IMR-90 (cell line): Measurements from ENCODE around the gene ZSCAN4. TPM values are rescaled to one million over a fixed set of nuclear protein-coding genes. Genes with fewer than 3 reads are reported as not detected.

Source experiments
- ATAC-seq: fragments of 200-7000 bp; cut with Tn5 transposase; 2 replicates; pipeline ENCODE4 v1.9.1; 2020; ENCODE audit warnings: low read depth, mild to moderate bottlenecking, moderate library complexity
- BruUV-seq: library from RNA; stranded (reverse); fragments of 400-500 nt; replicated peaks from 2 replicates; lab custom pipeline; 2021; lab: Mats Ljungman, UMichigan
- CTCF ChIA-PET: fragments of 300-600 bp; formaldehyde crosslinking; extraction: SDS; loops from one replicate; lab custom pipeline; 2021; ENCODE audit warnings: antibody characterized with exemption; lab: Yijun Ruan, JAX
- POLR2A ChIA-PET: fragments of 300-600 bp; sonication (Branson Sonifier 250); formaldehyde crosslinking; loops from one replicate; lab custom pipeline; 2022; ENCODE audit warnings: antibody characterized with exemption; ENCODE audit not compliant: unreplicated experiment; lab: Charles Lee
- DNase-seq: peaks from one replicate; pipeline ENCODE4 v3.0.0; 2013
- H2AFZ ChIP-seq: replicated peaks from 2 replicates; pipeline ENCODE3; 2013; ENCODE audit warnings: low read length, mild to moderate bottlenecking; ENCODE audit not compliant: poor library complexity
- H2AK5ac ChIP-seq: 2 replicates; pipeline ENCODE4 v1.6.1; 2013; ENCODE audit warnings: low read depth, low read length, inconsistent platforms
- H2AK9ac ChIP-seq: replicated peaks from 2 replicates; pipeline ENCODE3; 2013; ENCODE audit warnings: mild to moderate bottlenecking, low read depth, low read length, moderate library complexity; ENCODE audit not compliant: poor library complexity
- H2BK120ac ChIP-seq: 2 replicates; pipeline ENCODE4 v1.6.1; 2013; ENCODE audit warnings: low read depth, low read length, inconsistent platforms
- H2BK15ac ChIP-seq: 3 replicates; pipeline ENCODE4 v1.6.1; 2013; ENCODE audit warnings: low read depth, low read length, inconsistent platforms
- H2BK20ac ChIP-seq: 2 replicates; pipeline ENCODE4 v1.6.1; 2013; ENCODE audit warnings: low read depth, mild to moderate bottlenecking, inconsistent platforms, low read length, moderate library complexity
- H2BK5ac ChIP-seq: 2 replicates; pipeline ENCODE4 v1.6.1; 2013; ENCODE audit warnings: mild to moderate bottlenecking, low read depth, low read length, inconsistent platforms; ENCODE audit not compliant: poor library complexity, severe bottlenecking
- H3K14ac ChIP-seq: replicated peaks from 2 replicates; pipeline ENCODE4 v1.6.1; 2013; ENCODE audit warnings: low read depth, low read length, inconsistent platforms
- H3K18ac ChIP-seq: 2 replicates; pipeline ENCODE4 v1.6.1; 2013; ENCODE audit warnings: low read depth, low read length, control low read depth
- H3K23ac ChIP-seq: 2 replicates; pipeline ENCODE4 v1.6.1; 2013; ENCODE audit warnings: low read depth, low read length, inconsistent platforms
- H3K27ac ChIP-seq: 2 replicates; pipeline ENCODE4 v1.5.1; 2013; ENCODE audit warnings: mild to moderate bottlenecking, control low read depth, low read length; ENCODE audit not compliant: insufficient read depth
- H3K27me3 ChIP-seq: 2 replicates; pipeline ENCODE4 v1.6.1; 2013; ENCODE audit warnings: low read length; ENCODE audit not compliant: control insufficient read depth, insufficient read depth
- H3K36me3 ChIP-seq: 2 replicates; pipeline ENCODE4 v1.6.1; 2013; ENCODE audit warnings: low read length, mixed read lengths; ENCODE audit not compliant: control insufficient read depth, insufficient read depth
- H3K4ac ChIP-seq: 2 replicates; pipeline ENCODE4 v1.6.1; 2013; ENCODE audit warnings: low read depth, low read length, inconsistent platforms
- H3K4me1 ChIP-seq: 2 replicates; pipeline ENCODE4 v1.6.1; 2013; ENCODE audit warnings: low read length, mixed read lengths; ENCODE audit not compliant: control insufficient read depth, insufficient read depth
- H3K4me2 ChIP-seq: 2 replicates; pipeline ENCODE4 v1.6.1; 2013; ENCODE audit warnings: low read depth, mild to moderate bottlenecking, control low read depth, low read length, moderate library complexity
- H3K4me3 ChIP-seq: 2 replicates; pipeline ENCODE4 v1.5.1; 2013; ENCODE audit warnings: low read depth, mild to moderate bottlenecking, control low read depth, low read length, moderate library complexity; ENCODE audit not compliant: insufficient read depth
- H3K56ac ChIP-seq: 2 replicates; pipeline ENCODE4 v1.6.1; 2013; ENCODE audit warnings: low read length, inconsistent platforms; ENCODE audit not compliant: insufficient read depth; ENCODE audit errors: extremely low read depth
- H3K79me1 ChIP-seq, 2 experiments: 2 replicates each; pipeline ENCODE4 v1.6.1; 2013; ENCODE audit warnings: low read length in 2 of 2, inconsistent platforms in 1 of 2, low read depth in 1 of 2
- H3K9ac ChIP-seq: 2 replicates; pipeline ENCODE4 v1.6.1; 2013; ENCODE audit warnings: low read depth, low read length, control low read depth
- H3K9me1 ChIP-seq: 2 replicates; pipeline ENCODE4 v1.6.1; 2013; ENCODE audit warnings: low read length, inconsistent platforms; ENCODE audit not compliant: insufficient read depth
- H3K9me3 ChIP-seq: 2 replicates; pipeline ENCODE4 v1.6.1; 2013; ENCODE audit warnings: low read length; ENCODE audit not compliant: control insufficient read depth, insufficient read depth
- H4K20me1 ChIP-seq: 2 replicates; pipeline ENCODE4 v1.6.1; 2013; ENCODE audit warnings: low read length, inconsistent platforms; ENCODE audit not compliant: insufficient read depth
- H4K5ac ChIP-seq: 2 replicates; pipeline ENCODE4 v1.6.1; 2013; ENCODE audit warnings: mild to moderate bottlenecking, low read depth, low read length, control low read depth
- H4K8ac ChIP-seq, 2 experiments: 2 replicates each; pipeline ENCODE4 v1.6.1; 2013; ENCODE audit warnings: low read depth in 2 of 2, low read length in 2 of 2, control low read depth in 1 of 2, inconsistent platforms in 1 of 2
- H4K91ac ChIP-seq: 2 replicates; pipeline ENCODE4 v1.6.1; 2013; ENCODE audit warnings: low read depth, low read length, inconsistent platforms; ENCODE audit not compliant: insufficient read depth
- BHLHE40 ChIP-seq: fragments of 150-350 bp; IDR thresholded peaks from 2 replicates; pipeline ENCODE4 v1.6.1; 2016; ENCODE audit warnings: mild to moderate bottlenecking, low read depth, low read length
- ELK1 ChIP-seq: fragments of 150-350 bp; IDR thresholded peaks from 2 replicates; pipeline ENCODE4 v1.6.1; 2016; ENCODE audit warnings: low read depth, mild to moderate bottlenecking, low read length, moderate library complexity, borderline replicate concordance
- FOS ChIP-seq: fragments of 150-350 bp; IDR thresholded peaks from 2 replicates; pipeline ENCODE4 v1.6.1; 2016; ENCODE audit warnings: low read depth, low read length
- MAZ ChIP-seq: IDR thresholded peaks from 2 replicates; pipeline ENCODE4 v1.6.1; 2012; ENCODE audit warnings: low read depth, mild to moderate bottlenecking, low read length, improper control_type of control experiment, moderate library complexity, borderline replicate concordance
- MXI1 ChIP-seq: IDR thresholded peaks from 2 replicates; pipeline ENCODE4 v1.6.1; 2012; ENCODE audit warnings: low read depth, mild to moderate bottlenecking, low read length, moderate library complexity, borderline replicate concordance
- RAD21 ChIP-seq: IDR thresholded peaks from 2 replicates; pipeline ENCODE4 v1.6.1; 2012; ENCODE audit warnings: low read length, improper control_type of control experiment
- WGBS, 2 experiments: methylation state at CpG; one replicate each; pipeline versions ENCODE4 v1.1.5 to v1.1.7; 2013; ENCODE audit warnings: missing lambda C conversion rate in 2 of 2; ENCODE audit not compliant: insufficient read length in 1 of 2; ENCODE audit errors: extremely low coverage in 2 of 2; 5-methylcytosine and 5-hydroxymethylcytosine counted together
- dilution Hi-C: fragments of 300-500 bp; cut with HindIII; formaldehyde crosslinking; loops from one replicate; pipeline ENCODE4 v1.14.3; 2018; ENCODE audit warnings: low sequenced_read_pairs; ENCODE audit not compliant: unreplicated experiment
- in situ Hi-C: fragments of 300-500 bp; cut with MboI; formaldehyde crosslinking; loops from 3 replicates; pipeline ENCODE4 v1.14.3; 2019; ENCODE audit warnings: low sequenced_read_pairs, inconsistent platforms, mixed read lengths
- intact Hi-C: fragments of 100-400 bp; cut with micrococcal nuclease; formaldehyde crosslinking; loops from 2 replicates; pipeline ENCODE4 v1.10.0; 2022
- polyA plus RNA-seq, 3 experiments: library from polyadenylated mRNA; depleted of rRNA; stranded (reverse); fragments of >200 nt; gene quantifications; 2 replicates each; pipeline ENCODE4 v1.2.3, GENCODE V29; 2012; ENCODE audit warnings: low replicate concordance in 1 of 3
- total RNA-seq: library from RNA; depleted of rRNA; stranded (reverse); fragments of >200 nt; gene quantifications from 2 replicates; pipeline ENCODE4 v1.2.3, GENCODE V29; 2012

The ZSCAN4 gene
- total and polyA plus RNA-seq, 2 of the 4 experiments (the other 2 are of a cell fraction): not detected

- Histone ChIP-seq H4K20me1 (no peaks in the 10 kb centered on the region), H3K4me1 (peaks cover 7% of the 10 kb centered on the region)
Measured at GRCh38 chr19:57708641-57709361, 40.1 kb downstream of the ZSCAN4 start, which contains the start of gene ZNF154. Gene ZNF154, minus strand, starts transcription at chr19:57709204. Its CDS starts 233 bp downstream, at chr19:57708971.

More at GRCh38 chr19:57708641-57709361, 40.1 kb downstream of the ZSCAN4 start, which contains the start of gene ZNF154:
- Histone ChIP-seq H3K4me2 (peak within 1 kb of the TSS; percentile 92), H3K23ac (peak within 1 kb of the TSS; percentile 31), H2BK120ac (0 out of 2 replicates have a peak within 1 kb of the TSS, but pooled peaks have one; percentile 0), H2AK9ac (peak within 1 kb of the TSS; percentile 93), H3K9me1 (no peaks in the 10 kb centered on the region), H2AFZ (peak within 1 kb of the TSS; percentile 98), H4K91ac (peak within 1 kb of the TSS; percentile 1; the same call in 1 of the 2 replicates), H3K4ac (peak within 1 kb of the TSS; percentile 87), H4K8ac (peak within 1 kb of the TSS; percentile 81 to 95), H3K27ac (peak within 1 kb of the TSS; percentile 79), H3K18ac (peak within 1 kb of the TSS; percentile 29; the same call in 1 of the 2 replicates), H2AK5ac (peak within 1 kb of the TSS; percentile 75; the same call in 1 of the 2 replicates), H3K36me3 (peaks cover 16% of the 10 kb centered on the region), H3K14ac (peak within 1 kb of the TSS; percentile 86), H3K4me3 (peak within 1 kb of the TSS; percentile 81), H3K9me3 (peaks cover 30% of the 10 kb centered on the region), H3K27me3 (no peaks in the 10 kb centered on the region), H3K79me1 (peaks cover 17 to 34% of the 10 kb centered on the region in 2 experiments), H3K56ac (peak within 1 kb of the TSS; percentile 10; the same call in 1 of the 2 replicates), H4K5ac (peak within 1 kb of the TSS; percentile 71), H2BK15ac (no peak within 1 kb of the TSS), H3K9ac (peak within 1 kb of the TSS; percentile 81), H2BK5ac (no peak within 1 kb of the TSS), H2BK20ac (no peak within 1 kb of the TSS; the same call in 1 of the 2 replicates)
- CTCF ChIA-PET: interaction anchor here (0.6 kb wide), 1 partner anchor 71 kb away, joined by 3 read pairs; no protein-coding TSS in a partner anchor
- in situ Hi-C loops: no loop called here
- DNase-seq (peak; percentile 67), ATAC-seq (peak; percentile 91)
- intact Hi-C loops: no loop called here
- peak; percentile 73 for TF ChIP-seq BHLHE40
- TF ChIP-seq FOS: no peak
- no peak for TF ChIP-seq ELK1
- 0 out of 2 replicates have a peak, but pooled peaks have one; percentile 45 for TF ChIP-seq MXI1
- no peak for TF ChIP-seq MAZ
- TF ChIP-seq RAD21: no peak
- dilution Hi-C loops: no loop called here
- POLR2A ChIA-PET: interaction anchor here (0.6 kb wide), 1 partner anchor 243 kb away, joined by 10 read pairs; no protein-coding TSS in a partner anchor
- BruUV-seq: TSS peak; percentile 26
- WGBS, 2 experiments: 3% methylated on average over 21 of the region's 53 CpGs; no CpG with 5 or more reads in 1 of the 2 experiments
